PC-3 (cell line): ENCODE data around the gene DNAAF3.

Experiments used
- CTCF ChIP-seq: fragments of 300-600 bp; sonication (generic); conservative IDR thresholded peaks from 2 replicates; pipeline ENCODE4 v1.5.1; 2017; ENCODE audit warnings: antibody characterized with exemption, low read depth, mild to moderate bottlenecking, low read length
- EZH2phosphoT487 ChIP-seq: fragments of 300-600 bp; sonication (generic); IDR thresholded peaks from 2 replicates; pipeline ENCODE4 v1.6.1; 2018; ENCODE audit warnings: mild to moderate bottlenecking, antibody characterized with exemption, low read length, borderline replicate concordance

GRCh38 chr19:55175117-55175867 lies 8.9 kb upstream of the DNAAF3 start:
- no peak for TF ChIP-seq CTCF
- TF ChIP-seq EZH2phosphoT487, result no peak
